DOHH2 (cell line): Measurements from ENCODE around the gene ARHGAP22.

Experiments used
- H3F3A ChIP-seq: fragments of 200-600 bp; sonication (generic), shearing (Covaris generic); 2 replicates; pipeline ENCODE4 v1.6.0; 2016; ENCODE audit warnings: antibody characterized with exemption, mild to moderate bottlenecking; ENCODE audit not compliant: control insufficient read depth, insufficient read depth
- H3K27ac ChIP-seq: fragments of 200-600 bp; sonication (generic); 2 replicates; pipeline ENCODE4 v1.5.1; 2014; ENCODE audit warnings: low read depth, mild to moderate bottlenecking, low read length, moderate library complexity
- H3K27me3 ChIP-seq: fragments of 200-600 bp; sonication (generic); 2 replicates; pipeline ENCODE4 v1.6.1; 2014; ENCODE audit warnings: mild to moderate bottlenecking, low read length, mixed read lengths; ENCODE audit not compliant: control insufficient read depth
- H3K36me3 ChIP-seq: fragments of 200-600 bp; sonication (generic); 2 replicates; pipeline ENCODE4 v1.6.1; 2014; ENCODE audit warnings: mild to moderate bottlenecking, low read length, moderate library complexity, mixed read lengths; ENCODE audit not compliant: control insufficient read depth
- H3K4me1 ChIP-seq: fragments of 200-600 bp; sonication (generic); 2 replicates; pipeline ENCODE4 v1.6.1; 2014; ENCODE audit warnings: mild to moderate bottlenecking, low read length, mixed read lengths; ENCODE audit not compliant: control insufficient read depth
- H3K4me2 ChIP-seq: fragments of 200-600 bp; sonication (generic); 2 replicates; pipeline ENCODE4 v1.6.0; 2014; ENCODE audit warnings: mild to moderate bottlenecking, low read length, moderate library complexity
- H3K4me3 ChIP-seq: fragments of 200-600 bp; sonication (generic); 2 replicates; pipeline ENCODE4 v1.5.1; 2014; ENCODE audit warnings: mild to moderate bottlenecking, low read length, mixed read lengths
- H3K79me2 ChIP-seq: fragments of 200-600 bp; sonication (generic); 2 replicates; pipeline ENCODE4 v1.6.1; 2014; ENCODE audit warnings: mild to moderate bottlenecking, low read length, mixed read lengths; ENCODE audit not compliant: control insufficient read depth
- H3K9me2 ChIP-seq: fragments of 200-600 bp; sonication (generic); replicated peaks from 2 replicates; pipeline ENCODE4 v1.6.1; 2014; ENCODE audit warnings: mild to moderate bottlenecking, low read length, mixed read lengths; ENCODE audit not compliant: control insufficient read depth
- H3K9me3 ChIP-seq: fragments of 200-600 bp; sonication (generic); 2 replicates; pipeline ENCODE4 v1.6.1; 2014; ENCODE audit warnings: antibody characterized with exemption, low read length, mixed read lengths; ENCODE audit not compliant: control insufficient read depth, insufficient read depth
- H4K20me1 ChIP-seq: fragments of 200-600 bp; sonication (generic); 2 replicates; pipeline ENCODE4 v1.6.0; 2014; ENCODE audit warnings: low read depth, mild to moderate bottlenecking, antibody characterized with exemption, low read length, moderate library complexity; ENCODE audit not compliant: control insufficient read depth, insufficient read depth
- EZH2phosphoT487 ChIP-seq: fragments of 200-600 bp; sonication (generic); IDR thresholded peaks from 2 replicates; pipeline ENCODE4 v1.6.1; 2017; ENCODE audit warnings: borderline replicate concordance, mild to moderate bottlenecking, antibody characterized with exemption, low read length, moderate library complexity, mixed read lengths
- TF ChIP-seq, protein P1 (sequence below): fragments of 200-600 bp; sonication (generic); IDR thresholded peaks from one replicate; pipeline ENCODE4 v1.5.1; 2014; ENCODE audit warnings: antibody characterized with exemption, mild to moderate bottlenecking, low read depth, low read length; ENCODE audit not compliant: poor library complexity, severe bottlenecking

ARHGAP22 gene

DNA sequence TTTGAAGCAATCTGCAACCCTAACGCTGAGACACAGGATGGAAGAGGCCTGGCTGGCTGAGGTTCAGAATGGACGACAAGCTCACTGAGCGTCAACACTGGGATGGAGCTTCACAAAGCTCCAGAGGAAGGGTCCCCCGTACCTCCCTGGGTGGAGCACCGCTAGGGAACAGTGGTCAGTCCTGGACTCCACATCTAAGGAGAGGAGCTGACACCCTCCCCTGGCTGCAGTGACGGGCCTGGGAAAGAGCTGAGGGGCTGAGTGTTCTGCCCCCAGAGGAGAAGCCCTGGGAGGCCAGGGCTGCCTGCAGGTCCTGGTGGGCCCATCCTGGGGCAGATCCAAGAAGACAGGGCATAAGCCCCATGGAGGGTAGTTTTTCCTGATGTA lies 146.2 kb downstream of the ARHGAP22 start:
- Histone ChIP-seq H3K36me3 (no peaks in the 10 kb centered on the region), H3F3A (no peaks in the 10 kb centered on the region), H3K4me2 (no peak overlapping the region), H3K79me2 (no peaks in the 10 kb centered on the region), H4K20me1 (no peaks in the 10 kb centered on the region), H3K27me3 (no peaks in the 10 kb centered on the region), H3K9me2 (no peaks in the 10 kb centered on the region), H3K27ac (no peak overlapping the region), H3K9me3 (no peaks in the 10 kb centered on the region), H3K4me1 (peaks cover 7% of the 10 kb centered on the region), H3K4me3 (no peak overlapping the region)
- TF ChIP-seq, protein P1, sequence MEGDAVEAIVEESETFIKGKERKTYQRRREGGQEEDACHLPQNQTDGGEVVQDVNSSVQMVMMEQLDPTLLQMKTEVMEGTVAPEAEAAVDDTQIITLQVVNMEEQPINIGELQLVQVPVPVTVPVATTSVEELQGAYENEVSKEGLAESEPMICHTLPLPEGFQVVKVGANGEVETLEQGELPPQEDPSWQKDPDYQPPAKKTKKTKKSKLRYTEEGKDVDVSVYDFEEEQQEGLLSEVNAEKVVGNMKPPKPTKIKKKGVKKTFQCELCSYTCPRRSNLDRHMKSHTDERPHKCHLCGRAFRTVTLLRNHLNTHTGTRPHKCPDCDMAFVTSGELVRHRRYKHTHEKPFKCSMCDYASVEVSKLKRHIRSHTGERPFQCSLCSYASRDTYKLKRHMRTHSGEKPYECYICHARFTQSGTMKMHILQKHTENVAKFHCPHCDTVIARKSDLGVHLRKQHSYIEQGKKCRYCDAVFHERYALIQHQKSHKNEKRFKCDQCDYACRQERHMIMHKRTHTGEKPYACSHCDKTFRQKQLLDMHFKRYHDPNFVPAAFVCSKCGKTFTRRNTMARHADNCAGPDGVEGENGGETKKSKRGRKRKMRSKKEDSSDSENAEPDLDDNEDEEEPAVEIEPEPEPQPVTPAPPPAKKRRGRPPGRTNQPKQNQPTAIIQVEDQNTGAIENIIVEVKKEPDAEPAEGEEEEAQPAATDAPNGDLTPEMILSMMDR, result no peak
- no peak for TF ChIP-seq EZH2phosphoT487

DNA sequence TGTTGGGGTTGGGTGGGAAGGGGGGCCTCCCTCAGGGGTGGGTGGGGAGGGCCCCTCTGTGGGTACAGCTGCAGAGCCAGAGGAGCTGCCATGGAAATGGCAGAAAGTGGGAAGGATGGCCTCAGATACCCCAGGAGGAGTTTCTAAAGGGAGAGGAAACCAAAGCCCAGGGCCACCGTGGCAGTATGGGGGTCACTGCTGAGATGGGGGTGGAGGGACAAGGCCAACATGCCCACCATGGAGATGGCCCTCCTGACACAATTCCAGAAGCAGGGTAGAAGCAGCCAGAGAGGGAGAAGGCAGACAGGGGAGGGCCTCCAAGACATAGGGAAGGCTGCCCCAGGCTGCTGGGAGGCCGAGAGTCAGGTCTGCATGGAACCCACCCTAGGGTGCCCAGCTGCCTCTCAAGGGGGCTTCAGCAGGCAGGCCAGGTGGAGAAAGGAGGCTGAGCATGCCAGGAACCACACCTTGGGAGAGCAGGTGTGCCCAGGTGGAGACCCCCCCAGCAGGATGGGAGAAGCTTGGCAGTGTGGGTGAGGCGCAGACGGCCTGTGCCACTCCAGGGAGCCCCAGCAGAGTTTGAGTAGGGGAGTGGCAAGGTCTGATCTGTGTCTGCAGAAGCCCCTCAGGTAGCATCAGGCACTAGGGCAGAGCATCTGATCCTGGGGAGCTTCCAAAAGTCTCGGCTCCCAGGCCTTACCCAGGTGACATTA lies 146.8 kb downstream of the ARHGAP22 start:
- Histone ChIP-seq H3K4me3 (no peak overlapping the region), H4K20me1 (no peaks in the 10 kb centered on the region), H3F3A (no peaks in the 10 kb centered on the region), H3K4me1 (peaks cover 7% of the 10 kb centered on the region), H3K36me3 (no peaks in the 10 kb centered on the region), H3K9me3 (no peaks in the 10 kb centered on the region), H3K4me2 (no peak overlapping the region), H3K9me2 (no peaks in the 10 kb centered on the region), H3K27ac (no peak overlapping the region), H3K79me2 (no peaks in the 10 kb centered on the region), H3K27me3 (no peaks in the 10 kb centered on the region)
- TF ChIP-seq EZH2phosphoT487, result no peak
- TF ChIP-seq, protein P1, result no peak

DNA sequence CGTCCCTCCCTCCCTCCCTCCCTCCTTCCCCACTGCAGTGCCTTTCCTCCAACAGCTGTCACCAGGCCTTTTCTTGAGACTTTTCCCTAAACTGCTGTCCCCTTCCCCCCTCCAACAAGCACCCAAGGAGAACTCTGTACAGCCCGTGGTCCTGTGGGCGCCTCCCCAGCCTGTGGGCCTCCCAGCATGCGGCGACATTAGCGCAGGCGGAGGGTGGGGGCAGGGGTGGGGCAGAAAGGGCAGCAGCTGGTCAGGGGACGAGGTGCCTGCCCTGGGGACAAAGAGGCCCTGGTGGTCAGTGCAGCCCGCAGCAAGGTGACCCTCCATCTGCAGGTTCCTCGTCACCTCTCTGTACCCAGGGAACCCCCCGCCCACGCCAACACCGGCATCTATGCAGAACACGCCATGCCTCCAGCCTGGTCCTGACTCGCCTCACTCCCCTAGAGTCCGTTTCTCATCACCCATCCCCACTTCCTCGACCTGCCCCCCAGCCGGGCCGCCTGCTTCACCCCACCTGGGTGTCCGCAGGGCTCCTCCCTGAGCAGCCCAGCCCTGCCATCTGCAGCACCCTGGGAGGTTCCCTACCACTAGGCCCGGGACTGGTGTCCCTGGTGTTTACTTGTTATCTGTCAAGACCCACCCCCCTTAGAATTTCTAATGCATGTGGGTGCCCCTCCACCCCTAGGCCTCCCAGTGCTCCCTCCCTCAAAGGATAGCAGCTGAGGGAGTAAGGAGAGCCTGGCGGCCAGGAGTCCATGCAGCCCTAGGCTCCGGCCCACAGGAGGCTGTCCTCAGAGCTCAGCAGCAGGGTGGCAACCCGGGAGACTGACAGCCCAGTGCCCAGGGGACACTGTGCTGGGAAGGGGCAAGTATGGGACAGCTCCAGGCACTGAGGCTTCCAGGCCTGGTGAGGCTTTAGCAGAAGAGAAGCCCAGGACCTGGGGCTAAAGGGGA lies 147.8 kb downstream of the ARHGAP22 start:
- Histone ChIP-seq H3K36me3 (no peaks in the 10 kb centered on the region), H3F3A (no peaks in the 10 kb centered on the region), H3K9me2 (no peaks in the 10 kb centered on the region), H3K4me2 (no peak overlapping the region), H3K79me2 (no peaks in the 10 kb centered on the region), H3K4me3 (no peak overlapping the region), H3K27ac (no peak overlapping the region), H3K27me3 (no peaks in the 10 kb centered on the region), H3K4me1 (peaks cover 7% of the 10 kb centered on the region), H4K20me1 (no peaks in the 10 kb centered on the region), H3K9me3 (no peaks in the 10 kb centered on the region)
- TF ChIP-seq, protein P1, result no peak
- TF ChIP-seq EZH2phosphoT487, result no peak
